Mammary epithelial cell (primary cell): ENCODE measurements around the gene SEC24D.

Experiments used
- EZH2 ChIP-seq: IDR thresholded peaks from 2 replicates; pipeline ENCODE4 v1.6.1; 2012; ENCODE audit warnings: low read length, inconsistent platforms, borderline replicate concordance
- TF ChIP-seq, protein P1 (sequence below), 2 donors: IDR thresholded peaks in 1 of 2; conservative IDR thresholded peaks in 1 of 2; 2 replicates each; pipeline ENCODE4 v1.5.1; 2011 to 2012; ENCODE audit warnings: inconsistent platforms in 2 of 2, low read length in 2 of 2, mild to moderate bottlenecking in 2 of 2, control low read depth in 1 of 2, low read depth in 1 of 2; ENCODE audit not compliant: insufficient read depth in 1 of 2; ENCODE audit errors: extremely low read depth in 1 of 2

- TF ChIP-seq, protein P1, sequence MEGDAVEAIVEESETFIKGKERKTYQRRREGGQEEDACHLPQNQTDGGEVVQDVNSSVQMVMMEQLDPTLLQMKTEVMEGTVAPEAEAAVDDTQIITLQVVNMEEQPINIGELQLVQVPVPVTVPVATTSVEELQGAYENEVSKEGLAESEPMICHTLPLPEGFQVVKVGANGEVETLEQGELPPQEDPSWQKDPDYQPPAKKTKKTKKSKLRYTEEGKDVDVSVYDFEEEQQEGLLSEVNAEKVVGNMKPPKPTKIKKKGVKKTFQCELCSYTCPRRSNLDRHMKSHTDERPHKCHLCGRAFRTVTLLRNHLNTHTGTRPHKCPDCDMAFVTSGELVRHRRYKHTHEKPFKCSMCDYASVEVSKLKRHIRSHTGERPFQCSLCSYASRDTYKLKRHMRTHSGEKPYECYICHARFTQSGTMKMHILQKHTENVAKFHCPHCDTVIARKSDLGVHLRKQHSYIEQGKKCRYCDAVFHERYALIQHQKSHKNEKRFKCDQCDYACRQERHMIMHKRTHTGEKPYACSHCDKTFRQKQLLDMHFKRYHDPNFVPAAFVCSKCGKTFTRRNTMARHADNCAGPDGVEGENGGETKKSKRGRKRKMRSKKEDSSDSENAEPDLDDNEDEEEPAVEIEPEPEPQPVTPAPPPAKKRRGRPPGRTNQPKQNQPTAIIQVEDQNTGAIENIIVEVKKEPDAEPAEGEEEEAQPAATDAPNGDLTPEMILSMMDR (conservative IDR thresholded peaks at IDR 0.05 in 1 of 2, IDR thresholded peaks at IDR 0.05 in 1 of 2; ENCODE audit: extremely low read depth in 1 of 2, insufficient read depth in 1 of 2, low read depth in 1 of 2, low read length in 2 of 2) = no peak
- TF ChIP-seq EZH2 = no peak
These were observed 62.5 kb downstream of the SEC24D start for GRCh38 chr4:118773429-118773792.
